ENCODE measurements around the gene STUM.

The STUM gene

DNA sequence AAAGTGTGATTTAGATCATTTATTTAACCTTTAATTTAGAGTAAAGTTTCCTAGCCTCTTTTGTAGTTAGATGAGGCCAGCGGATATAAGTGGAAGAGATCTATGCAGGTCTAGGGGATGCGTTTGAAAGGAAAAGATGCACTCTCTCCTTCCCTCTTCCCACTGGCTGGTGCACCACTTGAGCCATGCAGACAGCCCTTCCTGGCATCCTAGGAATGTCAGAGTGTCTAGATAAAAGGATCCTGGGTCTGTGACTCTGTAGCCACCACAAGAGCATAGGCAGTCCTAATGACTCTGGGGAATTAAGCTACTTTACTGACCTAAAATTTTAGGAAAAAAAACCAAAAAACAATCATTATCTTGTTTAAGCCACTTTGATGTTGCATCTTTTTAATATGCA is 16.0 kb upstream of the STUM start:
- H3K27ac ChIP-seq = no peak overlapping the region
- DNase-seq (ENCODE audit: low read depth, low spot score) = no peak

DNA sequence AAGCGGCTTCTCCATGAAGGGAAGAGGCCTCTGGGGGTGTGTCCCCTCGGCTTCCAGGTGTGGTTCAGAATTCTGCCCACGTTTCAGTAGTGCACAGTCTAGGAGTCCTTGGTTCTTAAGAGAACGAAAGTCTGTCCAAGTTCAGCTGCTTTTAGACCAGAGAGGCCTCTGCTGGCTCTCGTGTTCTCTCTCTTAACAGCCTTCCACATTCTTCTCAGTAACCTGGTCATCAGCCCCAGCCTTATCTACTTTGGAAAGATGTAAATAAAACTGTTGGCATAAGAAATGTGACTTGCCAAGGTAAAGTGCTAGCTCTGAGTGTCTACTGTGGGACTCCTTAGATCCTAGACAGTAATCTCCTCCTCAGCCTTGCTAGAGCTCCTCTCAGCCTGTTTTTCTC is 15.3 kb upstream of the STUM start:
- no peak overlapping the region for H3K27ac ChIP-seq
- no peak for DNase-seq (ENCODE audit: low read depth, low spot score)

DNA sequence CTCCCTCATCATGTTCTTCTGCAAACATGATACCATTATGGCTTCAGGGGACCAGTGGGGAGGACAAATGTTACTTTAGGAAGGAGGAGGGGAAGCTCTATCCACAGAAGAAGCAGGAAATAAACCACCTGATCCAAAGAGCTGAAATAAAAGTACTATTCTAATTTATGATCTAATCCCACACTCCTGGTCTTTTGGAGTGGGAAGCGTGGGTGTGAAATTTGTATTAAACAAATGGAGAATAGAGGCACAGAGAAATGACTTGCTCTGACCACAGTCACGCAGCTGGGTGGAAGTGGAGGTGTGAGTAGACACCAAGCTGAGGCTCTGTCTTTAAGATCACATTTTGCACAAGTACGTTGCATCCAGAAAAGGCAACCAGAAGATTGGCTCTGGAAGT is 14.5 kb upstream of the STUM start:
- DNase-seq (ENCODE audit: low read depth, low spot score) = no peak
- H3K27ac ChIP-seq = no peak overlapping the region

DNA sequence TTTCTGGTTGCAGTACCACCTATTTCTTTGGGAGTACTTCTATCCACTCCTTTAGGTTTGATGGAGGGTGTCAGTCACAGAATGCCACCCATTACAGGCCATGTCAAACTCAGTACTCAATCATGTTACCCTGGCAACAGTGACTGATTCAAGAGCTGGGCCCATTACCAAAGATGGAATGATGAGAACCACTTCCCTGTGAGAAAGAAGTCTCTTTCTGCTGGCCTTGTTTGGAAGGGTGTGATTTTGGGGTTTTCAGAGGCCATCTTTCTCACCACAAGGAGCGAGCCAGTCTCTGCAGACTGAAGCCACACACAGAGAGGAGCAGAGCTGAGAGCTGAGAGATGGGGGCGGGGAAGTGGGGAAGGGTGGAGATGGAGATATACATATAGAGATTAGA is 13.9 kb upstream of the STUM start:
- H3K27ac ChIP-seq = no peak overlapping the region
- no peak for DNase-seq (ENCODE audit: low read depth, low spot score)

DNA sequence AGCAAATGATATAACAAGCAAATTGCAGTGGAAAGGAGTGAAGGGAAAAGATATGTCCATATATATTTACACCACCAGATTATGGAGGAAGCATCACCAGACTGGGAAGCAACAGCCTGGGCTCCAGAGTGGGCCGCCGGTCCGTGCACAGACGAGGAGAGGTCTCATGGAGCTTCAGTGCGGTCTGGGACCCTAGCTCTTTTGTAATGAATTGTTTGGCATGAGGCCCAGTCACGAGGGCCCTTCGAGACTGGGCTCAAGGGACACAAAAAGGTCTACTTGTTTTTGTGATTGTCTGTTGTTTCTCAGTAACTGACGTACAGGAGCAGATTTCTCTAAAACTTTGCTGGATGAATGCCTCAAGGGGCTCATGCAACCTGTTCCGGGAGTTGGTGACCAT is 12.9 kb upstream of the STUM start:
- no peak overlapping the region for H3K27ac ChIP-seq
- DNase-seq (ENCODE audit: low read depth, low spot score) = no peak

DNA sequence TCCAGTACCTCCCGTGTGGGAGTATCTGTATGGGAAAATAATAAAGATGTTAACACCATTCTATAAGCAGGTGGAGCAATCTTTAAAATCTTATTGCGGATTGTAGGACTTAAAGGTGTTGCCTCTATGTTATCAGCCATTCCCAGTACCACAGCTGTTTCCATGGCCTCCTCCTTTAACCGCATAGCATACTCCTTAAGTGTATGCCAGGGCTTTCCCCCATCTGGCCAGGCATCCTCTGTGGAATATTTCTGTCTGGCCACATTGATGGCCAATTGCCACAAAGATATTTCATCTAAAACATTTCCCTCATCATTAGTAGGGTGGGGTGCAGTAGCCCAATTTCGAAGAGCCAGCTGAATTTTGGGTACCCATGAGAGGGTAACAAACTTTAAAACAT is 7.3 kb upstream of the STUM start:
- no peak overlapping the region for H3K27ac ChIP-seq
- no peak for DNase-seq (ENCODE audit: low read depth, low spot score)

DNA sequence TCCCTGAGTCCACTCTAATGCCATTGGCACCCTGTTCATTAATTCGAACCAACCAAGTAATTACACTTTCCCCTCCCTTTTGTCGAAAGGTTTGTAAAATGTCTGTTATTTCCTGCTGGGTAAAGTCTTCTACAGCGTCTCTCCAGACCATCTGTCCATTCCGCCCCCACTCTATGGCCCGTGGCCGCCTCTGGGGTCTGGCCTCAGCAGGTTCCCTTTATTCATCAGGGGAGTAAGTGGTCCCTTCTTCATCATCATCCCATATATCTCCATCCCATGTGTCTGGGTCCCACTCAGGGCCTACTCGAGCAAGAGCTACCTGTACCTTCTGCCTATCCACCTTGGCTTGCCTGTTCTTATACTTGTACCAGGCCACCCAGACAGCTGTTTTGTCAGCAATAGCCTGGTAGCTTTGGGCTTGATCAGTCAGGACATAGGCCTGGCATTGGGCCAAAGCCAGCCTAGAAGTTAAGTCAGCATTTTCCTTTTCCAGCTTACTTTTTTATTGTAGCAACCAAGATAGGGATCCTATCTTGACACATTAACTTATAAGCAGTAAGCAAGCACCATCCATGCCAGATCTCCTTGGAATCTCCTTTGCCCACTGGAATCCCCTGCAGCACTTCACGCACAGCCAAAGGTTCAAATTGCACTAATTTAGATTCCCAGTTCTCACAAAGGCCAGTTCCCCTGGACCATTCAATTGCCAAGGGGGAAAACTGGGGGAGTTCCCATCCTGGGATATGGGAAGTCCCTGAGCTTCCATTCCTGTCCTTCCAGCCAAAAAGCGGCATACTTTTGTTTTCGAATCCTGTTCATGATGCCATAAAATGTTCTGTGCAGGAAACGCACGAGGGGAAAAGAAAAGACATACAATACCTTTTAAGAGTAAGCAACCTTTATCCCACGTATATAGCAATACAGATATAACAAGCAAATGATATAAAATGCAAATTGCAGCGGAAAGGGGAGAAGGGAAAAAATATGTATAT is 6.6 kb upstream of the STUM start:
- no peak overlapping the region for H3K27ac ChIP-seq
- no peak for DNase-seq (ENCODE audit: low read depth, low spot score)

DNA sequence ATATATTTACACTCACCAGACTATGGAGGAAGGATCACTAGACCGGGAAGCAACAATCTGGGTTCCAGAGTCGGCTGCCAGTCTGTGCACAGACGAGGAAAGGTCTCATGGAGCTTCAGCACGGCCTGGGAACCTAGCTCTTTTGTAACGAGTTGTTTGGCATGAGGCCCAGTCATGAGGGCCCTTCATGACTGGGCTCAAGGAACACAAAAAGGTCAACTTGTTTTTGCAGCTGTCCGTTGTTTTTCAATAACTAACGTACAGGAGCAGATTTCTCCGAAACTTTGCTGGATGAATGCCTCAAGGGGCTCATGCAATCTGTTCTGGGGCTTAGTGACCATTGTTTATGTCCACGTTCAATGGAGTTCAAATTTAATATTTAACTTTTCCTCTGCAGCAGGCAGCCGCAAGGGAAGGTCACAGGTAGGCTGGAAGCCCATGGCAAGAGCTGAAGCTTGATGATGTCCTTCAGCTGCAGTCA is 5.9 kb upstream of the STUM start:
- H3K27ac ChIP-seq = no peak overlapping the region
- no peak for DNase-seq (ENCODE audit: low read depth, low spot score)

DNA sequence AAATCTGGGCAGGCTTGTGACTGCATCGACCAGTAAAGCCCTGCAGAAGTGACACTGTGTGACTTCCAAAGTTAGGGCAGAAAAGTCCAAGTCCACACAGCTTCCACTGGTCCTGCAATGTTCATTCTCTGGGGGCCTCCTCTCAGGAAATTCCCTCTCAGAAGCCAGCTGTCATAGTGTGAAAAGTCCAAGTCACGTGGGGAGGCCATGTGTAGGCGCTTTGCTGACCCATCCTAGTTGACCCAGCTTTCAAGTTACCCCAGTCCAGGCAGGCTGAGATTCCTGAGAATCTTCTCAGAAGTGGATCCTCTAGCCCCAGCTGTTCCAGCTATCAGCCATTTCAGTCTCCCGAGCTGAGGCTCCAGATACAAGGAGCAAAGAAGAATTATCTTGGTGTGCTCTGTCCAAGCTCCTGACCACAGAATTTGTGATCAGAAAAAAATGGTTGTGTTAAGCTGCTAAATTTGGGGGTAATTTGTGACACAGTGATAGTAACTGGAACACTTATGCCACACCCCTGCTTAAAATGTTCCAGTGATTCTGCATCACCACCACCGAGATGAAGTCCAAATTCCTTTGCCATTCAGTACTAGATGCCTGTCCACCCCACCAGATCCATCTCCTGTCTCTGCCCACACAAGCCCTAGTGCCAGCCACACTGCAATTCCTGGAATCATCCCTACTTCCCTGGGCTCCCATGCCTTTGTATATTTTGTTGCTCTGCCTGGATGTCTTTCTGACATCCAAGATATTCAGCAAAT is 2.5 kb upstream of the STUM start:
- no peak for DNase-seq (ENCODE audit: low read depth, low spot score)

DNA sequence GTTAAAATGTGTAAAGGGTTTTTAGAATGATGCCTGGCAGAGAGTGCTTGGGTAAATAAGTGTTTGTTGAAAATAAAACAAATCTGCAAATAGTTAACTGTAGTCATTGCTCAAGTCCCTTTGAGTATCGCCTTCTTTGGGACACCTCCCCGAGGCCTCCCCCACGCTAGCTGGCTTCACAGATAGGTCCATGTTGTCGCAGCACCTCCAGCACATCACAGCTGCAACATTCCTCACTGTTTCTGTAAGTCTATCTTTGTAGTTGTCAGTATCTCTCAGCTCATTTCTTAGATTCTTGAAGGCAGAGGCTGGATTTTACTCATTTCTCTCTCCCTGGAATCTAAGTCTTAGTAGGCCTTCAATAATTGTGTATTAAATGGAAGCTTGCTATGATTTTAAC is 1.6 kb upstream of the STUM start:
- H3K27ac ChIP-seq = no peak overlapping the region
- DNase-seq (ENCODE audit: low read depth, low spot score) = no peak

More for the DNA sequence above, 2.5 kb upstream of the STUM start:
- no peak overlapping the region for H3K27ac ChIP-seq

DNA sequence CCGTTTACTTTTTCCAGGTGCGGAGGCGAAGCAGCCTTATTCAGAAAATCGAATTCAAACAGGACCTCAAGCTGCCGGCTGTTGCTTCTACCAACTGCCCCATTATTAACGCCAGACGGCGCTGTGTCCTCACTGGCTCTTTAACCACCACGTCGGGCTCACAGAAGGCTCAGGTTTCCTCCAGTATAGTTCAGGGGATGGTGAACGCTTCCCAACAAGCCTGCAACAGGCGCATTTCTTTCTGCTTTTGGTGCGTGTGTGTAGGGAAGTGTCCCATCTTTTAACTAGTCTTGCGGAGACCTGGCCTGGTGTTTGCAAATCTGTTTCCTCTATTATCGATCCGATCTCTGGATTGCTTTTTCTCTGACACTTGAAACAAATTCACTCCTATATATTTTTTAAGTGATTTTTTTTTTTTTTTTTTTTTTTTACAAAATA is 791 bp upstream of the STUM start:
- H3K27ac ChIP-seq = no peak overlapping the region
- peak; percentile 27 for DNase-seq (ENCODE audit: low read depth, low spot score)

DNA sequence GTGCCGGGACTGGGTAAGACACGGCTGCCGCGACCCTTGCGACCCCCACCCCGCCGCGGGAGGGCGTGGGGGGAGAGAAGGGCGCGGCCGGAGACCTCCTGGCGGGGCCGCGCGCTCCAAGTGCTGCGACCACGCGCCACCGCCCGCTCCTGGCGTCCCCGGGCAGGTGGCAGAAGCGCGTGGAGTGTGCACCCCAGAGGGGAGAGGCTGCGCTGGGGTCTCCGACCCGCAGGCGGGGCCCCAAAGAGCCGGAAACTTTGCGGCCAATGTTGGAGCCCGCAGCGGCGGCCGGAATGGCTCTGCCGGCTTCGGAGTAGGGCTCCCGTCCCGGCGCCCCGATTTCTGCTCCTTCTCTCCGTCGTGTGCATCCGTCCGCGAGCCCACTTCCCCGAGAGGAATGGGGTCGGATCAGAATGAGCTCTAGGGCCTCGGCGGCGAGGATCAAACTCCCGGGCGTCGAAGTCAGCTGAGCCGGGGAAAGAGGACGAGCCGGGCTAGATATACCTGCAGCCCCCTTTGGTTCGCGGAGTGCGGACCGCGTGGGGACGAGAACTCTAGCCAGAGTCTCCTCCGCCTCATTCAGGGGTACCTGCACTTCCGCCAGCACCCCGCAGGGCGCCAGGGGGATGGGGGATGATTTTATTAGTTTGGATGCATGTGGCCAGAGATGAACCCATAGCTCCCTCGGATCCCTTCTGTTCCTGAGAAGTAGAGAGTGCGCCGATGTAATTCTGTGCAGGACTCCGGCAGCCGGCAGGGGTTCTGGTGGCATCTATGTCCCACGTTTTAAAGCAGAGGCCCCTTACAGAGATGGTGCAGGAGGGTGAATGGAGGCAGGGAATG is 751 bp downstream of the STUM start:
- H3K27ac ChIP-seq = no peak overlapping the region
- no peak for DNase-seq (ENCODE audit: low read depth, low spot score)

DNA sequence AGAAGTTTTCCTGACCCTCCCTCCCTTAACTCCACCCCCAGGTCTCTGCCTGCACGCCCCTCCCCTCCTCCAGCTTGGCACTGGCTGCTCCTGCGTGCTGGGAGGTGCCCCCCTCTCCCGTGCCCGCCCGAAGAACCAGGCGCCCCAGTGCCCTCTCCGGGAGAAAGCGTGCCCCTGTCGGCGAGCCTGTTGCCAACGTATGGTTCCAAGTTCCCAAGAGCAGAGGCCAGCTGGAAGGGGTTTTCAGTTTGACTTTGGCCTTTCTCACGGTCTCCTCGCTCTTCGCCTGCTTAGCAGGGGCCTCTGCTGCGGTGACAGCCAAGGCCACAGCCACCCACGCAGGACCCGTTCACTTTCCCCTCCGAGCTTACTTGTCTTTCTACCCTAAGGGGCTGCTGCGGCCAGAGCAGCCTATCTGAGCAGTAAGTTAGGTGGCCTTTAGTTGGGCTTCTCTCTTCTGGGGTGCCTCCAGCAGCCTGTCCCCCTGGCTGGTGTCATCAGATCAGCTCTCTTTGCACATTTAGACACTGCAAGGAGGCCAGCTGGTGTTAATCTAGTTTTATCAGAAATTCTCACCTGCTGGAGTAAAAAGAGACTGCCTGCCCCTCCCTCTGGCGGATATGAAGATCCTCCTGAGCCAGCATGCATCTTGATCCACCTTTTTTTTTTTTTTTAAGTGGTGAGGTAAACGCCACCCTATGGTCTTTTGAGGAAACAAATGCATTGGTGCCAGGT is 1.5 kb downstream of the STUM start:
- no peak for DNase-seq (ENCODE audit: low read depth, low spot score)
- no peak overlapping the region for H3K27ac ChIP-seq

DNA sequence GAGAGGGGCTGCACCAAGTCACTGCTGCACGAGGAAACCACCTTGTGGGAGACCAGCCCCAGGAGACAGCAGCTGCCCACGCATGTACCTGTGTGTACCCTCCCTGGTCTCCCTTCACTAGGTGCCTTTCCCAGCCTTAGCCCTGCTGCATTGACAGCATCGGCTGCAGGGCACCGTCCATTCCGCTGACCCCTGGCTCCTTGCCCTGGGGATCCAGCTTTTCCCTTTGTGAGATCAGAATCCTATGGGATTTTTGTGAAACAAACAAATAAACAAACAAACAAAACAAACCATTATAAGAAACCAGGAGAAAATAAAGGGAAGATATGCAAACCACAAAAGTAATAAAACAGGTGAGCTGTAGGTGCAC is 2.1 kb downstream of the STUM start:
- no peak for DNase-seq (ENCODE audit: low read depth, low spot score)
- H3K27ac ChIP-seq = no peak overlapping the region

DNA sequence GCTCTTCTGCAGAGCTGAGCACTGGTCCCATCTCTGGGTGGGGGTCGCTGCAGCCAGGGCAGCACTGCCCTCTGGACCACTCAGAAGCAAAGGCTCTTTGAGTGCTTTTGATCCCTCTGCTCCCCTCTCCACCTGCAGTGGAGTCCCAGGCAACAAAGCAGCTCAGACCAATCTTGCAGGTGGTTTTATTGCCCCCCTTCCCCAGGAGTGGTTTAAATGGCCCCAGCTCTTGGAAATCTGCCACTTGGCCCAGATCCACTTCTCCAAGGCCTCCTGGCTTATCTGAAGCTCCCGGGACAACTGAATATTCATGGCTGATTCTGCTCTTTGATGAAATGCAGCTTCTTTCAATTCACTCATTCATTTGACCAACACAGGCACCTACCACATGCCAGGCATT is 2.7 kb downstream of the STUM start:
- no peak overlapping the region for H3K27ac ChIP-seq
- DNase-seq (ENCODE audit: low read depth, low spot score) = no peak

DNA sequence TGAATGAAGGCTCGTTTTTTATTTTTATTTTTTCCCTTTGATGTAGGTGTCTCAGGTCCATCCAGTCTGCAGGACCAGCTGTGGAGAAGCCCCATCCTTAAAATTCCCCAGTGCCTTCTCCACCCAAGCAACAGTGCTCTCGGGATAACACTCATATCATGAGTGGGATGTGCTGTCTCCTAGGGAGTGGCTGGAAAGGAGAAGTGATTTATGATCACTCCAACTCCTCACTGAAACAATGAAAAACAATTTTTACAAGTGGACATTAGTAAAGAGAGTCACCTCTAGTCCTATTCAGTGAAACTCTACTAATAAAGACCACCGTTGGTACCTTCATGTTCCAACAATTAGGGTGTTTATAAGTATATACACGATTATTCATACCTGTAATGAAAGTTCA is 3.5 kb downstream of the STUM start:
- H3K27ac ChIP-seq = no peak overlapping the region
- no peak for DNase-seq (ENCODE audit: low read depth, low spot score)

DNA sequence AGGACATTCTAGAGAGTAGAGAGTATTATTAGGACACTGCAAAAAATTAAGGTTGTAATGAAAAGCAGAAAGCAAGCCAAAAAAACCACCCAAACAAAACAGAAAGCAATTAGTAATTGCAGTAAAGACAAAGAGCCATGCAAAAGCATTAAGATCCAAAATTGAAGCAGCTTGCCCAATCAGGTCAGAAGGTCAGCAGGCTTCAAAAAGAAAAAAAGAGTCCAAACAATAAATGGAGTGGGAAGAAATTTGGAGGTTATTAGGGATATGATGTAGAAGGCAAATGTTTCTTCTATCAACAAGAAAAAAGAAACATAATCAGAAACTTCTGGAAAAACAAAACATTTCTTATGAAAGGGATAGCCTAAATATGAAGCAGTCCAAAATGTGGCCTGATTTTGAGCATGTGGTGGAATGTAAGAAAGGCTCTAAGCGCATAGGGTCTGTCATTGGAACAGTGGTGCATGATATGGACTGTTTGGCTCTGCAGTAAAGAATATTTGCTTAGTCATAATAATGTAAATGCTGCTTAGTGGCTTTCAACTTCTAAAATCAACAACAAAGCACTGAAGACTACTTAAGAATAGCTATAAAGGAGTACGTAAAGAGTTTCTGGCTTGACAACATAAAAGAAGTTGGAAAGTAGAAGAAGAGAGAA is 4.8 kb downstream of the STUM start:
- DNase-seq (ENCODE audit: low read depth, low spot score) = no peak
- H3K27ac ChIP-seq = no peak overlapping the region

DNA sequence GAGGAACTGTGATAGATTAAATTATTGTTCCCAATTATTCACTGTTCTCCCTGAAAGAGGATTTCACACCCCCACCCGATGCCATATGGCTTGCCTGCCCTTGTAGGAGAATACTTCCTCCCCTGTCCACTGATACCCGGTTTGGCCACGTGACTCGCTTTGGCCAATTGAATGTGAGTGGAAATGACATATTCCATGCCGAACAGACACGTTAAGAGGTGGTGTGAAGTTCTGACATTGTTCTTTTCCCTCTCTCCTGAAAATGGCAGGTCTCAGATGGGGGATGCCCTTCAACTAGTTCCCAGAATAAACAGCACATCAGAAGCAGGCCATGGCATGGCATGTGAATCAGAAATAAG is 5.3 kb downstream of the STUM start:
- H3K27ac ChIP-seq = no peak overlapping the region
- no peak for DNase-seq (ENCODE audit: low read depth, low spot score)

DNA sequence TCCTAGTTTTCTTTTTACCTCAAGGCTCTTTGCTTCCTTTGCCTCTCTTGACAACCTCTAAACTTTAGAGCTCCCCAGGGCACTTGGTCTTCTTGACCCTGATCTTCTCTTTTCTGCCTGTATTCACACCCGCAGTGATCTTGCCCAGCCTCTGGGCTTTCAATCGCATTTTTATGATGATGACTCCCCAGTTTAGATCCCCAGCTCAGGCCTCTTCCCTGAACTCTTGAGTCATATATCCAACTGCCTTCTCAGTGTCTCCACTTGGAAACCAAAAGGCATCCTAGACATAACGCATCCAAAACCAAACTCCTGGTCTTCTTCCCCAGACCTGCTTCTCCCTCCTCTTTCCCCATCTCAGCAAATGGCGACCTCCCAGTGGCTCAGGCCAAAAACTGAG is 6.5 kb downstream of the STUM start:
- no peak overlapping the region for H3K27ac ChIP-seq
- no peak for DNase-seq (ENCODE audit: low read depth, low spot score)

Measured in epithelial cell of prostate (primary cell).